ENCODE data around the gene PRORP.

PRORP gene

DNA sequence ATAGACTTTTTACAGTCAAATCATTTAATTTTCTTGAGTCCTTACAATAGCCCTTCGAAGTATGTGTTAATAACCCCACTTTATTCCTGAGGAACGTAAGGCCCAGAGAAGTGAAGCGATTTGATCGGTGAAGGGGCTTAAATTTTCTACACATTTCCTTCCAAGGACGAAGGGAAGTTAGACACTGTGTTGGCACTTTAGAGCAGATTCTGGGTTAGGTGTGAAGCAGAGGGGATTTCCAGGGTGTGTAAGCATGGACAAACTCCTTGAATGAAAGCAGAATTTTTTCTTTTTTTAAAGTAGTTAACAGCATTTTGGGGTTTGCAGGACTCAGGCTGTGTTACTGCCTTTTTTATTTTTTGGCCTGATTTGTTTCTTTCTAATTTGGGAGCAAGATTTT is 38.9 kb downstream of the PRORP start:
- peak; percentile 7 for DNase-seq
- Histone ChIP-seq H3K4me3 (ENCODE audit: low read length) (no peak overlapping the region), H3K79me2 (ENCODE audit: low read length) (no peaks in the 10 kb centered on the region), H3K4me2 (ENCODE audit: low read depth, low read length) (no peak overlapping the region), H3K27ac (ENCODE audit: low read length) (no peak overlapping the region), H3F3A (ENCODE audit: insufficient read depth, low read length) (0 out of 2 replicates have a peak, but pooled peaks cover 2% of the 10 kb centered on the region), H3K9me2 (replicated peaks; ENCODE audit: insufficient read depth, low read length) (no peaks in the 10 kb centered on the region), H4K20me1 (ENCODE audit: insufficient read depth, low read length) (no peaks in the 10 kb centered on the region), H3K9me3 (replicated peaks; ENCODE audit: insufficient read depth, low read length) (no peaks in the 10 kb centered on the region), H3K9ac (ENCODE audit: low read length) (no peak overlapping the region), H2AFZ (ENCODE audit: low read length) (no peak overlapping the region), H3K27me3 (replicated peaks; ENCODE audit: insufficient read depth, low read length) (no peaks in the 10 kb centered on the region), H3K36me3 (replicated peaks; ENCODE audit: insufficient read depth, low read length) (no peaks in the 10 kb centered on the region), H3K4me1 (ENCODE audit: low read length) (no peaks in the 10 kb centered on the region)
- TF ChIP-seq, protein P1, sequence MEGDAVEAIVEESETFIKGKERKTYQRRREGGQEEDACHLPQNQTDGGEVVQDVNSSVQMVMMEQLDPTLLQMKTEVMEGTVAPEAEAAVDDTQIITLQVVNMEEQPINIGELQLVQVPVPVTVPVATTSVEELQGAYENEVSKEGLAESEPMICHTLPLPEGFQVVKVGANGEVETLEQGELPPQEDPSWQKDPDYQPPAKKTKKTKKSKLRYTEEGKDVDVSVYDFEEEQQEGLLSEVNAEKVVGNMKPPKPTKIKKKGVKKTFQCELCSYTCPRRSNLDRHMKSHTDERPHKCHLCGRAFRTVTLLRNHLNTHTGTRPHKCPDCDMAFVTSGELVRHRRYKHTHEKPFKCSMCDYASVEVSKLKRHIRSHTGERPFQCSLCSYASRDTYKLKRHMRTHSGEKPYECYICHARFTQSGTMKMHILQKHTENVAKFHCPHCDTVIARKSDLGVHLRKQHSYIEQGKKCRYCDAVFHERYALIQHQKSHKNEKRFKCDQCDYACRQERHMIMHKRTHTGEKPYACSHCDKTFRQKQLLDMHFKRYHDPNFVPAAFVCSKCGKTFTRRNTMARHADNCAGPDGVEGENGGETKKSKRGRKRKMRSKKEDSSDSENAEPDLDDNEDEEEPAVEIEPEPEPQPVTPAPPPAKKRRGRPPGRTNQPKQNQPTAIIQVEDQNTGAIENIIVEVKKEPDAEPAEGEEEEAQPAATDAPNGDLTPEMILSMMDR (IDR thresholded peaks at IDR 0.05; ENCODE audit: low read length), result no peak
- TF ChIP-seq EZH2phosphoT487 (IDR thresholded peaks at IDR 0.05; ENCODE audit: low read length), result no peak
- TF ChIP-seq EZH2 (optimal IDR thresholded peaks at IDR 0.05; ENCODE audit: low read depth, low read length), result no peak

DNA sequence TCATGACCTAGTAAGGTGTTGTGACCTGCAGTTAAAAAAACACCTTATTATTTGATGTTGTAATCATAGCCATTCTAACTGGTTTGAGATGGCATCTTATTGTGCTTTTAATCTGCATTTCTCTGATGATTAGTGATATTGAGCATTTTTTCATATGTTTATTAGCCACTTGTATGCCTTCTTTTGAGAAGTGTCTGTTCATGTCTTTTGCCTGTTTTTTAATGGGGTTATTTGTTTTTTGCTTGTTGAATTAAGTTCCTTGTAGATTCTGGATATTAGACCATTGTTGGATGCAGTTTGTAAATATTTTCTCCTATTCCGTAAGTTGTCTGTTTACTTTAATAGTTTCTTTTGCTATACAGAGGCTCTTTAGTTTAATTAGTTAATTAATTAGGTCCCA is 41.0 kb downstream of the PRORP start:
- no peaks in the 10 kb centered on the region for H3K36me3 ChIP-seq (replicated peaks; ENCODE audit: insufficient read depth, low read length)
- H3K9me2 ChIP-seq (replicated peaks; ENCODE audit: insufficient read depth, low read length), result no peaks in the 10 kb centered on the region
- DNase-seq, result no peak
- no peak overlapping the region for H3K4me2 ChIP-seq (ENCODE audit: low read depth, low read length)
- no peak overlapping the region for H3K27ac ChIP-seq (ENCODE audit: low read length)
- no peak overlapping the region for H3K9ac ChIP-seq (ENCODE audit: low read length)
- H3K79me2 ChIP-seq (ENCODE audit: low read length), result no peaks in the 10 kb centered on the region
- H4K20me1 ChIP-seq (ENCODE audit: insufficient read depth, low read length), result no peaks in the 10 kb centered on the region
- H3K4me1 ChIP-seq (ENCODE audit: low read length), result no peaks in the 10 kb centered on the region
- no peak overlapping the region for H3K4me3 ChIP-seq (ENCODE audit: low read length)
- no peaks in the 10 kb centered on the region for H3K9me3 ChIP-seq (replicated peaks; ENCODE audit: insufficient read depth, low read length)
- H3K27me3 ChIP-seq (replicated peaks; ENCODE audit: insufficient read depth, low read length), result no peaks in the 10 kb centered on the region
- TF ChIP-seq EZH2 (optimal IDR thresholded peaks at IDR 0.05; ENCODE audit: low read depth, low read length) (no peak), EZH2phosphoT487 (IDR thresholded peaks at IDR 0.05; ENCODE audit: low read length) (no peak)
- TF ChIP-seq, protein P1 (IDR thresholded peaks at IDR 0.05; ENCODE audit: low read length), result no peak
- no peaks in the 10 kb centered on the region for H3F3A ChIP-seq (ENCODE audit: insufficient read depth, low read length)
- no peak overlapping the region for H2AFZ ChIP-seq (ENCODE audit: low read length)

DNA sequence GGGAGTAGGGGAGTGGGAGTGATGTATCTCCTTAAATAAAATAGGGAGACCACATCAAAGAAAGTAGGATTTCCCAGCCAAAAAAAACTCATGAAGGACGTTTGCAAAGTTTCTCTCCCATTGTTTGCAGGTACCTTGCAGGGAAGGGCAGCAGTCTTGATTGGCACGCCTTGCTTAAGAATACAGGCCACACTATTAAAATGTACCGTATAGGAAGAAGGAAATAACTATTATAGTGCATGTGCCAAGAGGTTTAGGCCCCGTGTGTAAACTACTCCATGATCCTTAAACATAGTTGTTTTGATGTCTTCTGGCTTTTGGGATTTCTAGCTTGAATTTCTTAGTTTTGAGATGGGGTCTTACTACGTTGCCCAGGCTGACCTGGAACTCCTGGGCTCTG is 42.5 kb downstream of the PRORP start:
- H3K4me1 ChIP-seq (ENCODE audit: low read length), result no peaks in the 10 kb centered on the region
- H2AFZ ChIP-seq (ENCODE audit: low read length), result no peak overlapping the region
- no peak overlapping the region for H3K4me2 ChIP-seq (ENCODE audit: low read depth, low read length)
- TF ChIP-seq EZH2 (optimal IDR thresholded peaks at IDR 0.05; ENCODE audit: low read depth, low read length) (no peak), EZH2phosphoT487 (IDR thresholded peaks at IDR 0.05; ENCODE audit: low read length) (no peak)
- TF ChIP-seq, protein P1 (IDR thresholded peaks at IDR 0.05; ENCODE audit: low read length), result no peak
- H3K9ac ChIP-seq (ENCODE audit: low read length), result no peak overlapping the region
- no peaks in the 10 kb centered on the region for H3K9me3 ChIP-seq (replicated peaks; ENCODE audit: insufficient read depth, low read length)
- H3F3A ChIP-seq (ENCODE audit: insufficient read depth, low read length), result no peaks in the 10 kb centered on the region
- no peak for DNase-seq
- H3K27me3 ChIP-seq (replicated peaks; ENCODE audit: insufficient read depth, low read length), result no peaks in the 10 kb centered on the region
- H3K9me2 ChIP-seq (replicated peaks; ENCODE audit: insufficient read depth, low read length), result no peaks in the 10 kb centered on the region
- no peak overlapping the region for H3K27ac ChIP-seq (ENCODE audit: low read length)
- H3K4me3 ChIP-seq (ENCODE audit: low read length), result no peak overlapping the region
- H4K20me1 ChIP-seq (ENCODE audit: insufficient read depth, low read length), result no peaks in the 10 kb centered on the region
- no peaks in the 10 kb centered on the region for H3K79me2 ChIP-seq (ENCODE audit: low read length)
- no peaks in the 10 kb centered on the region for H3K36me3 ChIP-seq (replicated peaks; ENCODE audit: insufficient read depth, low read length)
